ENCODE results near the gene DENND4C. TPM values are rescaled to one million over a fixed set of nuclear protein-coding genes. Genes with fewer than 3 reads are reported as not detected.
"Not testable (repeated sequence)": the region's sequence is repeated elsewhere in the genome, so short reads cannot be mapped to it uniquely, and the experiment has no call there.

Gene DENND4C
- total RNA-seq, 1 donor from 2014 or later = 33.4 TPM

GRCh38 chr9:19380826-19381075 lies 150.3 kb downstream of the DENND4C start:
- CTCF ChIA-PET = interaction anchor here (2.0 kb wide), 1 partner anchor 84 kb away, joined by 7 read pairs; no protein-coding TSS in a partner anchor
- Mint-ChIP-seq H3K4me3 (peak overlapping the region; percentile 100), H3K27me3 (no peaks in the 10 kb centered on the region), H3K36me3 (ENCODE audit: low read depth) (peaks cover 47% of the 10 kb centered on the region), H3K27ac (peak overlapping the region; percentile 99), H3K9me3 (no peaks in the 10 kb centered on the region), H3K4me1 (peaks cover 45% of the 10 kb centered on the region)
- intact Hi-C loops (cut with micrococcal nuclease) = loop anchor here (1.0 kb wide), 7 partner anchors 28 to 331 kb away; partner anchors contain the start of genes DENND4C, HAUS6, PLIN2 and RRAGA
- no peak for TF ChIP-seq CTCF (IDR thresholded peaks at IDR 0.05)
- POLR2A ChIA-PET = interaction anchor here (1.1 to 2.3 kb wide), 11 partner anchors 26 to 331 kb away, joined by 3 to 31 read pairs (median 12); partner anchors contain the start of genes ACER2, DENND4C and RRAGA
- DNase-seq = no peak
- no peak for ATAC-seq (ENCODE audit: low read depth)

GRCh38 chr9:19381656-19382055 lies 151.2 kb downstream of the DENND4C start:
- ChIA-PET CTCF (no interaction called here), POLR2A (interaction anchor here (0.9 kb wide), 1 partner anchor 23 kb away, joined by 3 read pairs; no protein-coding TSS in a partner anchor)
- peaks cover 38% of the 10 kb centered on the region for H3K36me3 Mint-ChIP-seq (ENCODE audit: low read depth)
- no peaks in the 10 kb centered on the region for H3K9me3 Mint-ChIP-seq
- TF ChIP-seq CTCF (IDR thresholded peaks at IDR 0.05) = no peak
- no peaks in the 10 kb centered on the region for H3K27me3 Mint-ChIP-seq
- DNase-seq (no peak), ATAC-seq (ENCODE audit: low read depth) (no peak)
- H3K27ac Mint-ChIP-seq = no peak overlapping the region
- no peak overlapping the region for H3K4me3 Mint-ChIP-seq
- peaks cover 42% of the 10 kb centered on the region for H3K4me1 Mint-ChIP-seq
- intact Hi-C loops (cut with micrococcal nuclease) = no loop called here

- POLR2A ChIA-PET; intact Hi-C loops (cut with micrococcal nuclease); CTCF ChIA-PET; DNase-seq; H3K4me3 Mint-ChIP-seq; H3K9me3 Mint-ChIP-seq; H3K27ac Mint-ChIP-seq; ATAC-seq (ENCODE audit: low read depth); H3K36me3 Mint-ChIP-seq (ENCODE audit: low read depth): not testable (repeated sequence)
- Mint-ChIP-seq H3K4me1 (peaks cover 10% of the 10 kb centered on the region), H3K27me3 (peaks cover 10% of the 10 kb centered on the region)
These were observed 154.7 kb downstream of the DENND4C start for GRCh38 chr9:19385212-19385611.

GRCh38 chr9:19385786-19386501 lies 155.5 kb downstream of the DENND4C start:
- H3K4me3 Mint-ChIP-seq = no peak overlapping the region
- H3K27me3 Mint-ChIP-seq = peaks cover 10% of the 10 kb centered on the region
- no peaks in the 10 kb centered on the region for H3K36me3 Mint-ChIP-seq (ENCODE audit: low read depth)
- H3K4me1 Mint-ChIP-seq = peaks cover 4% of the 10 kb centered on the region
- intact Hi-C loops (cut with micrococcal nuclease) = no loop called here
- H3K9me3 Mint-ChIP-seq = peaks cover 4% of the 10 kb centered on the region
- H3K27ac Mint-ChIP-seq = no peak overlapping the region
- no peak for TF ChIP-seq CTCF (IDR thresholded peaks at IDR 0.05)
- ChIA-PET POLR2A (no interaction called here), CTCF (no interaction called here)
- no peak for DNase-seq
- ATAC-seq (ENCODE audit: low read depth) = no peak

- ATAC-seq (ENCODE audit: low read depth) = no peak
- no peak for DNase-seq
- peaks cover 10% of the 10 kb centered on the region for H3K27me3 Mint-ChIP-seq
- no peak for TF ChIP-seq CTCF (IDR thresholded peaks at IDR 0.05)
- no peak overlapping the region for H3K4me3 Mint-ChIP-seq
- no peak overlapping the region for H3K27ac Mint-ChIP-seq
- ChIA-PET CTCF (no interaction called here), POLR2A (no interaction called here)
- intact Hi-C loops (cut with micrococcal nuclease) = no loop called here
- H3K36me3 Mint-ChIP-seq (ENCODE audit: low read depth) = no peaks in the 10 kb centered on the region
- H3K9me3 Mint-ChIP-seq = peaks cover 4% of the 10 kb centered on the region
- no peaks in the 10 kb centered on the region for H3K4me1 Mint-ChIP-seq
These were observed 156.1 kb downstream of the DENND4C start for GRCh38 chr9:19386502-19387044.
